ENCODE data around the gene SPOCK2. TPM values are rescaled to one million over a fixed set of nuclear protein-coding genes. Genes with fewer than 3 reads are reported as not detected.

The SPOCK2 gene
- polyA plus RNA-seq, 1 donor (not counting 4 experiments of a cell fraction or from before 2014, with no cell fraction given) = 0.14 TPM

- Histone ChIP-seq H2AFZ (ENCODE audit: control insufficient read depth, low read length) (no peak overlapping the region), H3K9me1 (ENCODE audit: control insufficient read depth, extremely low read depth, insufficient read depth, low read length) (no peaks in the 10 kb centered on the region), H3K79me2 (ENCODE audit: control insufficient read depth, insufficient read depth, low read length) (no peaks in the 10 kb centered on the region), H3K27ac (ENCODE audit: control insufficient read depth, insufficient read depth, low read length) (no peak overlapping the region), H3K9me3 (ENCODE audit: control insufficient read depth, low read depth, low read length) (no peaks in the 10 kb centered on the region), H3K27me3 (ENCODE audit: control insufficient read depth, extremely low read depth, insufficient read depth, low read length) (no peaks in the 10 kb centered on the region), H3K4me3 (ENCODE audit: control insufficient read depth in 2 of 3, extremely low read depth in 1 of 3, insufficient read depth in 2 of 3, low read depth in 1 of 3, low read length in 3 of 3) (no peak overlapping the region), H4K20me1 (ENCODE audit: control insufficient read depth, extremely low read depth, insufficient read depth, low read length) (no peaks in the 10 kb centered on the region), H3K4me2 (ENCODE audit: control insufficient read depth, extremely low read depth, insufficient read depth, low read depth, low read length) (no peak overlapping the region), H3K9ac (ENCODE audit: control insufficient read depth, extremely low read depth, insufficient read depth, low read length) (no peak overlapping the region), H3K36me3 (ENCODE audit: control insufficient read depth in 2 of 2, extremely low read depth in 1 of 2, insufficient read depth in 2 of 2, low read length in 2 of 2) (peaks cover 3 to 8% of the 10 kb centered on the region in 2 experiments), H3K4me1 (ENCODE audit: control insufficient read depth, extremely low read depth, insufficient read depth, low read length) (peaks cover 15% of the 10 kb centered on the region)
- FAIRE-seq (no peak), DNase-seq (ENCODE audit: low read depth, low spot score) (no peak)
- dilution Hi-C loops (cut with MboI; ENCODE audit: extremely low pct_ligation_motif_present, low sequenced_read_pairs) = no loop called here
- TF ChIP-seq EZH2 (IDR thresholded peaks at IDR 0.05; ENCODE audit: low read length) (no peak), CTCF (optimal IDR thresholded peaks at IDR 0.05 in 1 of 3, IDR thresholded peaks at IDR 0.05 in 1 of 3, conservative IDR thresholded peaks at IDR 0.05 in 1 of 3; ENCODE audit: extremely low read depth in 1 of 3, insufficient read depth in 2 of 3, low read length in 3 of 3) (no peak)
These were observed 11.2 kb upstream of the SPOCK2 start for GRCh38 chr10:72099600-72099921.

GRCh38 chr10:72098836-72099599 lies 10.7 kb upstream of the SPOCK2 start:
- no peak for FAIRE-seq
- Histone ChIP-seq H3K4me2 (ENCODE audit: control insufficient read depth, extremely low read depth, insufficient read depth, low read depth, low read length) (peak overlapping the region; percentile 12), H3K9me1 (ENCODE audit: control insufficient read depth, extremely low read depth, insufficient read depth, low read length) (no peaks in the 10 kb centered on the region), H3K27me3 (ENCODE audit: control insufficient read depth, extremely low read depth, insufficient read depth, low read length) (no peaks in the 10 kb centered on the region), H3K9me3 (ENCODE audit: control insufficient read depth, low read depth, low read length) (no peaks in the 10 kb centered on the region), H3K4me3 (ENCODE audit: control insufficient read depth in 2 of 3, extremely low read depth in 1 of 3, insufficient read depth in 2 of 3, low read depth in 1 of 3, low read length in 3 of 3) (no peak overlapping the region), H3K4me1 (ENCODE audit: control insufficient read depth, extremely low read depth, insufficient read depth, low read length) (peaks cover 15% of the 10 kb centered on the region), H4K20me1 (ENCODE audit: control insufficient read depth, extremely low read depth, insufficient read depth, low read length) (no peaks in the 10 kb centered on the region), H2AFZ (ENCODE audit: control insufficient read depth, low read length) (no peak overlapping the region), H3K36me3 (ENCODE audit: control insufficient read depth in 2 of 2, extremely low read depth in 1 of 2, insufficient read depth in 2 of 2, low read length in 2 of 2) (peaks cover 3 to 8% of the 10 kb centered on the region in 2 experiments), H3K27ac (ENCODE audit: control insufficient read depth, insufficient read depth, low read length) (peak overlapping the region; percentile 6), H3K9ac (ENCODE audit: control insufficient read depth, extremely low read depth, insufficient read depth, low read length) (no peak overlapping the region), H3K79me2 (ENCODE audit: control insufficient read depth, insufficient read depth, low read length) (no peaks in the 10 kb centered on the region)
- no peak for DNase-seq (ENCODE audit: low read depth, low spot score)
- no peak for TF ChIP-seq CTCF (optimal IDR thresholded peaks at IDR 0.05 in 1 of 3, IDR thresholded peaks at IDR 0.05 in 1 of 3, conservative IDR thresholded peaks at IDR 0.05 in 1 of 3; ENCODE audit: extremely low read depth in 1 of 3, insufficient read depth in 2 of 3, low read length in 3 of 3)
- no peak for TF ChIP-seq EZH2 (IDR thresholded peaks at IDR 0.05; ENCODE audit: low read length)
- dilution Hi-C loops (cut with MboI; ENCODE audit: extremely low pct_ligation_motif_present, low sequenced_read_pairs) = no loop called here
